GM23338 (cell line): ENCODE data around the gene CDKN1C. TPM values are rescaled to one million over a fixed set of nuclear protein-coding genes. Genes with fewer than 3 reads are reported as not detected.

ENCODE experiments used
- ATAC-seq: fragments of 200-7000 bp; cut with Tn5 transposase; 3 replicates; pipeline ENCODE4 v1.9.1; 2020
- DNase-seq: peaks from one replicate; pipeline ENCODE4 v3.0.0-alpha.2; 2015; ENCODE audit warnings: low spot score
- H2AFZ ChIP-seq: fragments of 200-600 bp; sonication (generic); 2 replicates; pipeline ENCODE4 v1.8.0; 2016; ENCODE audit warnings: antibody characterized with exemption, mild to moderate bottlenecking, moderate library complexity
- H3F3A ChIP-seq: fragments of 200-600 bp; sonication (generic); replicated peaks from 2 replicates; pipeline ENCODE4 v1.8.0; 2017; ENCODE audit warnings: antibody characterized with exemption, mixed run types, low read depth
- H3K27ac ChIP-seq: fragments of 200-600 bp; sonication (generic); 2 replicates; pipeline ENCODE4 v1.6.1; 2016; ENCODE audit warnings: low read depth
- H3K27me3 ChIP-seq: fragments of 200-600 bp; sonication (generic); 2 replicates; pipeline ENCODE4 v1.8.0; 2016; ENCODE audit warnings: mild to moderate bottlenecking, mixed run types, moderate library complexity; ENCODE audit not compliant: insufficient read depth
- H3K36me3 ChIP-seq: fragments of 200-600 bp; sonication (generic); 2 replicates; pipeline ENCODE4 v1.8.0; 2016; ENCODE audit warnings: mild to moderate bottlenecking; ENCODE audit not compliant: insufficient read depth
- H3K4me1 ChIP-seq: fragments of 200-600 bp; sonication (generic); 2 replicates; pipeline ENCODE4 v1.8.0; 2016; ENCODE audit warnings: mild to moderate bottlenecking, moderate library complexity; ENCODE audit not compliant: insufficient read depth
- H3K4me2 ChIP-seq: fragments of 200-600 bp; sonication (generic); 2 replicates; pipeline ENCODE4 v1.7.1; 2017; ENCODE audit warnings: mixed run types
- H3K4me3 ChIP-seq: fragments of 200-600 bp; sonication (generic); 2 replicates; pipeline ENCODE4 v1.6.1; 2016; ENCODE audit warnings: mixed run types
- H3K79me2 ChIP-seq: fragments of 200-600 bp; sonication (generic); replicated peaks from 2 replicates; pipeline ENCODE4 v1.8.0; 2017; ENCODE audit warnings: mild to moderate bottlenecking; ENCODE audit not compliant: insufficient read depth
- H3K9me2 ChIP-seq: fragments of 200-600 bp; sonication (generic); 2 replicates; pipeline ENCODE4 v1.8.0; 2017; ENCODE audit not compliant: insufficient read depth
- H4K20me1 ChIP-seq: fragments of 200-600 bp; sonication (generic); replicated peaks from 2 replicates; pipeline ENCODE4 v1.8.0; 2017; ENCODE audit warnings: mild to moderate bottlenecking; ENCODE audit not compliant: insufficient read depth
- H3K27ac Mint-ChIP-seq: 2 replicates; pipeline ENCODE4 v1.8.0; 2020; ENCODE audit warnings: inconsistent platforms, mild to moderate bottlenecking, moderate library complexity, mixed read lengths
- H3K27me3 Mint-ChIP-seq: 3 replicates; pipeline ENCODE4 v1.8.0; 2022; ENCODE audit warnings: low read depth, mild to moderate bottlenecking, moderate library complexity, mixed read lengths, inconsistent platforms; ENCODE audit not compliant: insufficient read depth, poor library complexity
- H3K36me3 Mint-ChIP-seq: 3 replicates; pipeline ENCODE4 v1.8.0; 2021; ENCODE audit warnings: low read depth, mild to moderate bottlenecking, inconsistent platforms, moderate library complexity, mixed read lengths
- H3K4me1 Mint-ChIP-seq: 3 replicates; pipeline ENCODE4 v1.8.0; 2020; ENCODE audit warnings: mild to moderate bottlenecking, inconsistent platforms, mixed read lengths
- H3K4me3 Mint-ChIP-seq: 3 replicates; pipeline ENCODE4 v1.8.0; 2021; ENCODE audit warnings: moderate library complexity, mild to moderate bottlenecking, inconsistent platforms, mixed read lengths
- H3K9me3 Mint-ChIP-seq: 3 replicates; pipeline ENCODE4 v1.8.0; 2020; ENCODE audit warnings: moderate library complexity, mild to moderate bottlenecking, inconsistent platforms, mixed read lengths
- CREB1 ChIP-seq: fragments of 250-450 bp; sonication (Bioruptor Pico); IDR thresholded peaks from 2 replicates; pipeline ENCODE4 v1.5.0; 2020; ENCODE audit warnings: low read depth, mild to moderate bottlenecking, moderate library complexity
- CTCF ChIP-seq, 2 experiments: fragments of 200-600 bp in 1 of 2; sonication (generic) in 1 of 2; conservative IDR thresholded peaks; 2 replicates each; pipeline versions ENCODE4 v1.5.1 to v1.6.1; 2016 to 2017; ENCODE audit warnings: antibody characterized with exemption in 2 of 2, low read depth in 2 of 2, mild to moderate bottlenecking in 2 of 2, moderate library complexity in 1 of 2
- ETS1 ChIP-seq: IDR thresholded peaks from 2 replicates; pipeline ENCODE4 v1.6.1; 2016; ENCODE audit warnings: antibody characterized with exemption
- EZH2 ChIP-seq: fragments of 200-600 bp; sonication (generic); IDR thresholded peaks from one replicate; pipeline ENCODE4 v1.8.0; 2017; ENCODE audit warnings: antibody characterized with exemption, mild to moderate bottlenecking, low read depth; ENCODE audit not compliant: unreplicated experiment
- EZH2phosphoT487 ChIP-seq: fragments of 200-600 bp; sonication (generic); IDR thresholded peaks from one replicate; pipeline ENCODE4 v1.8.1; 2018; ENCODE audit warnings: antibody characterized with exemption; ENCODE audit not compliant: unreplicated experiment
- JUNB ChIP-seq: IDR thresholded peaks from one replicate; pipeline ENCODE4 v1.6.1; 2016; ENCODE audit warnings: antibody characterized with exemption; ENCODE audit not compliant: unreplicated experiment
- NANOG ChIP-seq: IDR thresholded peaks from 2 replicates; pipeline ENCODE4 v1.6.1; 2016; ENCODE audit warnings: antibody characterized with exemption, borderline replicate concordance
- POLR2AphosphoS5 ChIP-seq: IDR thresholded peaks from 2 replicates; pipeline ENCODE4 v1.6.1; 2016; ENCODE audit warnings: antibody characterized with exemption, low read depth
- REST ChIP-seq: IDR thresholded peaks from one replicate; pipeline ENCODE4 v1.6.1; 2018; ENCODE audit warnings: antibody characterized with exemption; ENCODE audit not compliant: unreplicated experiment
- STAT1 ChIP-seq: IDR thresholded peaks from one replicate; pipeline ENCODE4 v1.6.1; 2016; ENCODE audit warnings: antibody characterized with exemption; ENCODE audit not compliant: unreplicated experiment
- ZNF114 ChIP-seq: fragments of 250-450 bp; sonication (Bioruptor Pico); IDR thresholded peaks from 2 replicates; pipeline ENCODE4 v1.5.0; 2020; ENCODE audit warnings: mild to moderate bottlenecking, moderate library complexity
- ZNF331 ChIP-seq: fragments of 250-450 bp; sonication (Bioruptor Pico); IDR thresholded peaks from 2 replicates; pipeline ENCODE4 v1.5.0; 2020; ENCODE audit warnings: low read depth, mild to moderate bottlenecking, moderate library complexity
- polyA plus RNA-seq: library from polyadenylated mRNA; unstranded; fragments of >200 nt; fragmentation: Nextera tagmentation; extraction: Ambion mirVana; gene quantifications from 2 replicates; pipeline ENCODE4 v1.2.1, GENCODE V29; 2016
- total RNA-seq: library from RNA; depleted of rRNA; stranded (reverse); fragments of >200 nt; shearing (Covaris generic); gene quantifications from 2 replicates; pipeline ENCODE4 v1.2.3, GENCODE V29; 2014

CDKN1C gene
- total and polyA plus RNA-seq, 2 experiments from 2014 or later: 19.3 to 23.5 TPM

GRCh38 chr11:2874963-2875362, 10.6 kb downstream of the CDKN1C start:
- Histone ChIP-seq H4K20me1 (no peaks in the 10 kb centered on the region), H3K4me3 (no peak overlapping the region), H3K4me1 (peaks cover 14% of the 10 kb centered on the region), H3K4me2 (no peak overlapping the region), H3K79me2 (no peaks in the 10 kb centered on the region), H3K9me2 (no peaks in the 10 kb centered on the region), H3K27me3 (peaks cover 65% of the 10 kb centered on the region), H3K27ac (no peak overlapping the region), H2AFZ (no peak overlapping the region), H3K36me3 (no peaks in the 10 kb centered on the region), H3F3A (peaks cover 6% of the 10 kb centered on the region; the same call in 1 of the 2 replicates)
- Mint-ChIP-seq H3K27me3 (peaks cover 45% of the 10 kb centered on the region), H3K9me3 (peaks cover 20% of the 10 kb centered on the region), H3K4me3 (no peak overlapping the region), H3K27ac (no peak overlapping the region), H3K36me3 (peaks cover 5% of the 10 kb centered on the region; the same call in 2 of the 3 replicates), H3K4me1 (peaks cover 16% of the 10 kb centered on the region)
- DNase-seq (no peak), ATAC-seq (no peak)
- TF ChIP-seq STAT1: no peak
- no peak for TF ChIP-seq JUNB
- TF ChIP-seq EZH2: no peak
- TF ChIP-seq EZH2phosphoT487: no peak
- TF ChIP-seq POLR2AphosphoS5: no peak
- no peak for TF ChIP-seq ZNF331
- TF ChIP-seq NANOG: no peak
- no peak for TF ChIP-seq REST
- TF ChIP-seq CTCF (conservative IDR thresholded peaks at IDR 0.05; ENCODE audit: low read depth in 2 of 2): no peak

- no peak overlapping the region for H3K4me3 ChIP-seq
- H3K36me3 ChIP-seq: no peaks in the 10 kb centered on the region
- Mint-ChIP-seq H3K4me1 (peaks cover 34% of the 10 kb centered on the region), H3K27me3 (peaks cover 64% of the 10 kb centered on the region), H3K36me3 (peaks cover 9% of the 10 kb centered on the region; the same call in 1 of the 3 replicates), H3K27ac (no peak overlapping the region), H3K4me3 (peak overlapping the region; percentile 3; the same call in 1 of the 3 replicates), H3K9me3 (peaks cover 25% of the 10 kb centered on the region)
- DNase-seq (peak; percentile 39), ATAC-seq (peak; percentile 68)
- H4K20me1 ChIP-seq: no peaks in the 10 kb centered on the region
- peak overlapping the region; percentile 48 for H3K4me2 ChIP-seq
- no peak overlapping the region for H3K27ac ChIP-seq
- H3K4me1 ChIP-seq: peaks cover 33% of the 10 kb centered on the region
- peaks cover 19% of the 10 kb centered on the region; the same call in 1 of the 2 replicates for H3F3A ChIP-seq
- H3K79me2 ChIP-seq: no peaks in the 10 kb centered on the region
- H2AFZ ChIP-seq: peak overlapping the region; percentile 47; the same call in 1 of the 2 replicates
- no peaks in the 10 kb centered on the region for H3K9me2 ChIP-seq
- H3K27me3 ChIP-seq: peaks cover 77% of the 10 kb centered on the region
- TF ChIP-seq EZH2phosphoT487: no peak
- no peak for TF ChIP-seq ZNF331
- TF ChIP-seq POLR2AphosphoS5: no peak
- no peak for TF ChIP-seq ZNF114
- TF ChIP-seq ETS1: no peak
- no peak for TF ChIP-seq CREB1 (CRISPR knock-in tag)
Observed at GRCh38 chr11:2870969-2871680, 14.4 kb downstream of the CDKN1C start.
